NCI-H1436 treated with DMSO at 0.1 percent for 48 hours (cell line): ENCODE measurements around the gene NOP16.

ENCODE experiments used
- DNase-seq: peaks from one replicate; lab custom pipeline; 2025; lab: John Stamatoyannopoulos, UW

The NOP16 gene

DNA sequence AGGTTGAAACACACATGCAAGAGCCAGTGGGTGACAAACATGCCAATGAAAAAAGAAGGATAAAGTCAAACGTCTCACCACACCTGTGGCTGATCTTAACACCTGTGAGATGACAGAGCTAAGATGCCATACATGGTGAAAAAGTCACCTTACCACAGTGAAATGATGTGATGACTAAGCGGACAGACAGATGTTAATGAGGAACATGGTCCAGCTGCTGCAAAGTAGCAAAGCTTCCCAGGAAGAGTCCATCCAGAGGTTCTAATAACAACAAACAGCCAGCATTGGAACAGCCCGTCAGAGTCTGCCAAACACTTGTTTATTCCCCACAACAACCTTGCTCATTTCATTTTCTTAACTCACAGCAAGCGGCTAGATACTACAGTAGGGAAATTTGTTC lies 28.7 kb downstream of the NOP16 start:
- DNase-seq: no peak

DNA sequence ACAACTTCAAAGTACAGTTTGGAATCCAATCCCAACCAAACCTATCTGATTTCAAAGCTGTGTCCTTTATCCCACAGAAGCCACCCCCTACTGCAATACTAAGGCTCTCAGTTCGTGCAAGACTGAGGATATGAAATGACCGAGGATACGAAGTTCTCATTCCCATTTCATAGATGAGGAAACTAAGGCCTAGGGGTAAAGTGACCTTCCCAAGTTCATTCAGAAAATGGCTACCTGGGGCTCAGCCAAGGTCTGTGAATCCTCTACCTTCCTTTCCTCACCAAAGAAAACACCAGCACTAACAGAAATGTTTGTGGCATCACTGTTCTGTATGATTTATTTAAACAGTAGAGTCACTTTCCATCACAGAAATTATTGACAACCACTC lies 32.2 kb downstream of the NOP16 start:
- DNase-seq: no peak

DNA sequence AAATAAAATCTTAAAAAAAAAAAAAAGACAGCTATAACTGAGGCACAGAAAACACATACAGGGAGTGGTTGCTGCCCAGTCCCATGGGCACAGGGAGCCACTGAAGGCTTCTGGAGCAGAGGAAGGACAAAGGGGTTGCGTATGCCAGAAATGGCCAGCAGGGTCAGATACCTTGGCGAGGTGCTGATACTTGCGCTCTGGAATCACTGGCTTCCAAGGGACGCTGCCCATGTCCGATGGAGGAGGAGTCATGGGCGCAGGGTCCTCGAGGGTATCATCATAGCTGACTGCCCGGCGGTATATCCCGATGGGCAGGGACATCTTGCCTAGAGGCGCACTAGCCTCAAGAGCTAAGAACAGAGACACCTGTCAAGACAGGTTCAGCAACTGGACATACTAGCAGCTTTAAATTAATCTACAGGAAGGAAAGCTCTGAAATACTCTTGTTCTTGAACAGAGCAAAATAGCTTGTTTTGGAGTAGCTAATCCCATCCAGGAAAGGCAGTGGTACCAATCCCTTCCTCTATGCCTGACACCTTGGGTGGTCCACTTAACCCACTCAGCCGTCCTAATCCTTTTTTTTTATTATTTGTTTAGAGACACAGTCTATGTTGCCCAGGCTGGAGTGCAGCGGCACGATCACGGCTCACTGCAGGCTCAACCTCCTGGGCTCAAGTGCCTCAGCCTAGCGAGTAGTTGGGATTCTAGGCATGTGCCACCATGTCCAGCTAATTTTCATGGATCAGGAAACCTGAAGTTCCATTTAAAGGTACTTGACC lies 32.8 kb downstream of the NOP16 start:
- DNase-seq: no peak

DNA sequence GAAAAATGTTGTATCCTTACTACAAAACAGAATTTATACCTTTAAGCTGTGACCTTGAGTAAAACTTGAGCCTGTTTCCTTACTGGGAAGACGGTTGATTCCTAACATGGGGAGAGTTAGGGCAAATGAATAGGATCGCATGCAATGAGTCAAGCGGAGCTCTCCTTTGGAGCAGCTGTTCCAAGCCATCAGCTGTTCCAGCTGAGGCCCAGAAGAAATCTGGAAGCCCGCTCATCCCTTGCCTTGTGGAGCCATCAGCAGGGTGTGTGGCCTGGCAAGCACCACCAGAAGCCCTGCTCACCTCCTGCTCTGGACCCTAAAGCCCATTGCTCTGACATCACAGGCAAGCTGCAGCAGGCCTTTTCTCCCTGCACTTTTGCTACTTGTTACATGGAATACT lies 34.9 kb downstream of the NOP16 start:
- no peak for DNase-seq

DNA sequence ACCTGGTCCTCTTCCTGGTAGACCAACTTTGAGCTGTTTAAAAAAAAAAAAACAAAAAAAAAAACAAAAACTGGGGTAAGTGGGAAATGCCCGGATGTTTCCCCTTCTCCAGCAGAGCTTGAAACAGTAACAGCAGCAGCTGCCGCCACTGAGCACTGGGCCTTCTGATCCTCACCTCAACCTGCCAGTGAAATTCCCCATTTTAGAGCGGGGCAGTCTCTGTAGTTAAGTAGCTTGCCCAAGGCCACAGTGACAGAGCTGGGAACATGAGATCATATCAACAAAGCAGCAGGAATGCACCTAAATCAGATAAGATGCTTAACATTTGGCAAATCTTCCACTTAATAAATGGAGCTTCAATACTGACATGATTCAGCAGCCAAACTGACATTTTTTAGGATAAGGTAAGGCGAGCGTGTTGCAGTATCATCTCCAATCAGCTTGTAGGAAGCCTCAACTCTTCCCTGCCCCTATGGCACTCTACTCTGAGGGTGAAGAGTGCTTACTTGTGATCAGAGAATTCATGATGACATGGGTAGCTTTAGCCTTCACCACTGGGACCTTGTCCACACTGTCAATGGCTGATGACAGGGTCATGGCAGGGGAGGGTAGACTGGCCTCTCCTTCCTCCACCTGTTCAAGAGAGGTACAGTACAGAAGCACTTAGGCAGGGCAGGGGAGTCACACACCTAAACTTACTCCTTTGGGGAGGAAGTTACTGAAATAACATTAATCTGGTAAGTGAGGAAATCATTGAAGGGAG lies 36.1 kb downstream of the NOP16 start:
- DNase-seq: no peak

DNA sequence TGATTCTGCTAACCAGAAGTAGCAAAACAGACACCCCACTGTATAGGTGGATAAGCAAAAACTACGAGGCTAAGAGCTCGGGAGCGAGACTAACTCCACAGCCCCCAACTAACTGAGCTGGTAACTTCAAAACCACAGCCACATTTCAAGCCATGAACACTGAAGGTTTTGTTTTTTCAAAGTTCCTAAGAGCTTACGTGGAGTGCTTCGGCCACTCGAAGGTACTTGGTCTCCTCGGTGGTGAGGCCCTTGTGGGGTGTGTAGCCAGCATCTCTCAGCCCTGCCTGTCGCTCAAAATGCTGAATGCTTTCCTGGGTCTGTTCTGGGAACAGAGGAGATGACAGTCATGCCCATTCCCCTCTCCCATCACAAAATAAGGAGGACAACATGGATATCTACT lies 38.0 kb downstream of the NOP16 start:
- no peak for DNase-seq

DNA sequence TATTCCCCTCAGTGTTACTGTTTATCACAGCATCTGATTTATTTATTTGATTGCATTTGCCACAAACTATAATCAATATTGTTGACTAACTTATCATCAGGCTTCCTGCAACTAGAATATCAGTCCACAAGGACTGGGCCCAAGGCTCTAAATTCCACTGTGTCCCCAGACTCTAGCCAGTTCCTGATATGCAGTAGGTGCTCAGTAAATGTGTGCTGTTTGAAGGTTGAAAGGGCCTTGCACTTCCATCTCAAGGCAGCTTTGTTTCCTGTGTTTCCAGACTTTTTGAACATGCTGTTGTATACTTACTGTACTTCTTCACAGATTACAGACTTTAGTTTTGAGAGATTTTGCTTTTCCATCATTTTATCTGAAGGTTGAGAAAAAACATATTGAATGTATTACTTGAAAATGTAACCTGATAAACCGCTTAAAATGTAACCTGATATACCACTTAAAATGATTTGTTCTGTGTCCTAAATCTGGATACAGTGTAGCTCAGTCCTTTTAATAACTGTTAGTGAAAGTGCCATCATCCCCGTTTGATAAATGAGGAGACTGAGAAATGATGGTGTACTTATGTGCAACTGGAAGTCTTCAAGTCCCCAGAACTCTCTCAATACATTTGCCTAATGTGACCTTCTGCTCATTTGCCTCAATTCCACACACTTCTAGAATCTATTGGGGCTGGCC lies 45.5 kb downstream of the NOP16 start:
- no peak for DNase-seq

DNA sequence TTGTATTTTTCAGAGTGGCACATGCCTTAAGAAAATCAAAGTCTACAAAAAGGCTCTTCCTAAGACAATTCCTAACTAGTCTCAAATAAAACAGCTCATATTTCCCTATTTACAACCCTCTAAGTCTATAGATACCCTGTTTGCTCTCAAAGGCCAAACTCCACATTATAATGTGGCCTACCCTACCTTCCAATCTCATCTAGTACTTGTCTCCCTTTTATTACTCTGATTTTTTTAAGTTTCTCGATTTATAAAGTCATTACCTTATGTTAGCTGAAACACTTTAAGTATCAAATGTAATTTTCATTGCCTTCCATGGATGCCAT lies 46.3 kb downstream of the NOP16 start:
- no peak for DNase-seq

DNA sequence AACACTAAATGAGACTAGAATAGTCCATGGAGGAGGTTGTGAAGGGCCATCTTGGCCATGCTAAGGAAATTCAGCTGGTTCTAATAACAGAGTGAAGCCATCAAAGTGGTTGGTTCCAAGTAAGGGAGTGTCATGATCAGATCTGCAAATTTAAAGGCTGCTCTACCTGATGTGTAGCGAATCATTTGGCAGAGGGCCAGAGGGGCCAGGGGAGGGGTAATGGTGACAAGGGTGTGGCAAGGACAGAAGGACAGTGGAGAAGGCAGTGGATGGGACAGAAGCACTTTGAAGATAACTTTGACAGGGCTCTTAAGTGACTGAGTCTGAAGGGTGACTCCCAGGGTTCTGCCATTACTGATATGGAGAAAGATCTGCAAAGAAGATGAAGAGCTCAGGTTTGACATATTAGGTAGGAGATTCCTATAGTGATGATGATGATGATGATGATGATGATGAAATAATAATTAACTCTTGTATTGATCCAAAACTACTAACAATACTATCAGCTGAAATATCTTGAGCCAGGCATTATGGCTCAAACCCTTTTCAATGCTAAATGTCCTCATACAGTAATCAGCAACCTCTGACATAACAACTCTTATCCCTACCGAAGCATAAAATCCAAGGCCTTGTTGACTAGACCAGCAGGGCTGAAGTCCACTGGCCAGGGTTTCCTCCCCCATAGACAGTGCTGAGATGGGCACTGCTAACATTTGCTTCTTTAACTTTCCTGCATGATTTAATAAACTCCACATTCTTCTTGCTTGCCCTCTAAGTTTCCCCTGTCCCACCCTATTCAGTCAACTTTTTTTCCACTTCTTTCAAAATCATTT lies 46.9 kb downstream of the NOP16 start:
- no peak for DNase-seq

DNA sequence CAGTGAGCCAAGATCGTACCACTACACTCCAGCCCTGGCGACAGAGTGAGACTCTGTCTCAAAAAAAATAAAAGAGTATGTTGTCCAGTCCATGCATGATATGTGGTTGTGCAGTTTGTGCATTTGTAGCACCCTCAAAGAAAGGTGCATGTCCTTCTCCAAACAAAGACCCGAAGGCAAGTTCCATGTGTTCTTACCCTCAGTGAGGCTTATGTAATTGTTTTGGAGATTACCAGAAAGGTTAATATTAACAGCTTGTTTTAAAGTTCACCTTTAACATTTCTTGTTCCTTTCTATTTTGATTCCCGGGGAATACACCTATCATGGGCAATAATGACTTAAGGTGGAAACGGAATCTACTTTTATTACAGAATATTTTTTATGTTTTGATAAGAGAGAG lies 49.1 kb downstream of the NOP16 start:
- no peak for DNase-seq

DNA sequence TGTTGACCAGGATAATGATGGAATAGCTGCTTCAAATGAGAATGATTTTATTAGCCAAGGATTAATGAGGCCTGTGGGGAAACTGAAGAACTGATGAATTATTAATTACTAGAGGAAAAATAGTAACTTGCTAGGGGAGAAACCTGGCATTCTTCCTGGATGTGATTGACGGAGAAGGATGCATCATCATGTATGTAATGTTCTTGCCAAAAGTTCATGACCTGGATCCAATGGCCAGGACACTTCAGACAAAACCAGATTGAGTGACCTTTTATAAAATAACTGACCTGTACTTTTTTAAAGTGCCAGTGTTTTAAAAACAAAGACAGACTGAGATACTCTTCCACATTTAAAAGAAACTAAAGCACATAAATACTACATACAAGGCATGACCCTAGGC lies 50.5 kb downstream of the NOP16 start:
- DNase-seq: no peak

DNA sequence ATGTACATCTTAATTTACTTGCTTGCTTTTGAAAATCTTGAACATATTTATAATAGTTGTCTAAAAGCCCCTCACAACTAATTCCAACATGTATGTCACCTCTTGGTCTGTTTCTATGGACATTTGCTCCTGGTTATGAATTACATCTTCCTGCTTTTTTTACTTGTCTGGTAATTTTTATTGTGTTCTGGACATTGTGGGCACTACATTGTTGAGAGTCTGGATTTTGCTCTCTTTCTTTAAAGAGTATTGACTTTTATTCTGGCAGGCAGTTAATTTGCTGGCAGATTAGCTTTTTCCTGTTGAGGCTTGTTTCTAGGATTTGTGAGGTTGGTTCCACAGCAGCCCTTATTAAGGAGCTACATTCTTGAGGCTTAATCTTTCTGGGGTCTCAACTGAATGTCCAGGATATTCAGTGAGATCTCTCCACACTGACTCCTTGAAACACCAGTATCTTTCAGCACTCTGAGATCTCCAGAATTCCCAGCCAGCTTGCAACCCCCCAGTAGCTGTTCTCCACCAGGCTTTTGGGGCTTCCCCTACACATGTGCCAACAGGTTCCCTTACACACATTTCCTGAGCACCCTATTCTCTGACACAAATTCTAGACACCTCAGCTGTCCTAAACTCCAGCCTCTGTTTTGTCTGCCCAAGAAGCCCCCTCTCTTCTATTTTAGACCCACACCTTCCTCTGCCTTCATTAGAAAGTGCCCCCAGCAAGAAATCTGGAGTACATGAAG lies 54.2 kb downstream of the NOP16 start:
- no peak for DNase-seq
